ENCODE measurements around the gene PANX1. TPM values are rescaled to one million over a fixed set of nuclear protein-coding genes. Genes with fewer than 3 reads are reported as not detected.
"Not testable (repeated sequence)": the region's sequence is repeated elsewhere in the genome, so short reads cannot be mapped to it uniquely, and the experiment has no call there.

Gene PANX1
- total RNA-seq, 1 donor from 2014 or later, result 30.5 TPM

DNA sequence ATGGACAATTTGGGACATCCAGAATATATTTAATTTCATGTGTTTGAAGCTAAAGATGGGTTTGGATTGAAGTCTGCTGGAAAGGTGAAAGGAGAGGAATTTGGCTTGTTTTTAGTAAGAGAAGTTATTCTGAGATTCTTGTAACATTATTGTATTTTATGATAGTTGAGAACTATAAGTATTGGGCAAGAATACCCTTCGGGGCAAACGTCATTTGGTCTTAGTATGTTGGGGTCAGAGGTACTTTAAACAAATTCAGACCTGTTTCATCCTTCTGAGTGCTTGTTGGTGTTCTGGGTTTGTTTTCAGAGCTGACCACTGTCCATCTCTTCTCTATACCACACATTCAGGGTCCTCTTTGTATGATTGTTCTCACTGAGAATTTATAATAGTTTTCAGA lies 19.5 kb downstream of the PANX1 start:
- no peak for DNase-seq (ENCODE audit: low spot score)

DNA sequence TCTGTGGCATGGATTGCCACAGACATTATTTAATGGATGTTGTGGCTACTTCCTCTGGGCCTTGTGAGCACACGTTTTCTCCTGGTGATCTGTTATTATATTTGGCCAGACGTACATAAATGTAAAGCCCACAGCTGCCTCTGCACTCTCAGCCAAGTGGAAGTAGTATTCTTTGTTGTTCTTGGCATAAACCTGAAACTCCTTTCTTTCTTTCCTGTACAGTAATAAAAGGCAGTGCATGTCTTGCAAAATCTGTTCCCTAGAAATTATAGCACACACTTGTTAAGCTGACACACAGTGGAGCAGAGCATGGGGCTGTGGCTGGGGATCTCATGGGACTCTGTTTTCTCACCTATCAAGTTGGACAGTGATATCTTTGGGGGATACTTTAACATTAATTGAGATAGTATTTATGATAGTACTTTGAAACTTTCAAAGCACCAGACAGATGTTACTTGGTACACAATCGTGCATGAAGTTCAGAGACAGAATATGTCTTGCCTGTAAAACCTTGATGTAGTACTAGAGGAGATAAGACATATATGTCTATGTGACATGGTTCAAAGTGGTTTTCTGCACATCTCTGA lies 20.9 kb downstream of the PANX1 start:
- DNase-seq (ENCODE audit: low spot score), result no peak

DNA sequence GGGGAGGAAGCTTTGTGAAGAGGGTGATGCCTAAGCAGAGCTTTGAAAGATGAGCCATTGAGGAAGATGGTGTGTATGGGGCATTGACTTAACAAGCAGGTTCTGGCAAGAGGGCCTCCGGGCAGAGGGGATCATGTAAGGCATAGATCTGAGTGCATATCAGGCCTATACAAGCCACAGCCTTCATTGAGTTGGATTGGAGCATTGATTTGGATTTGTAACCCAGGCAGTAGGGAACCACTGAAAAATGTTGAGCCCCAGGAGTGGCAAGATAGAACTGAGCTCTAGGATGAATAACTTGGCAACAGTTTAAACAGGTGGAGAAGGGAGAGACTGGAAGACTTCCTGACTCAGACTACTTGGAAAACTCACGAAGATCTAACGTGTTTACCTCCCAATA lies 21.4 kb downstream of the PANX1 start:
- no peak for DNase-seq (ENCODE audit: low spot score)

DNA sequence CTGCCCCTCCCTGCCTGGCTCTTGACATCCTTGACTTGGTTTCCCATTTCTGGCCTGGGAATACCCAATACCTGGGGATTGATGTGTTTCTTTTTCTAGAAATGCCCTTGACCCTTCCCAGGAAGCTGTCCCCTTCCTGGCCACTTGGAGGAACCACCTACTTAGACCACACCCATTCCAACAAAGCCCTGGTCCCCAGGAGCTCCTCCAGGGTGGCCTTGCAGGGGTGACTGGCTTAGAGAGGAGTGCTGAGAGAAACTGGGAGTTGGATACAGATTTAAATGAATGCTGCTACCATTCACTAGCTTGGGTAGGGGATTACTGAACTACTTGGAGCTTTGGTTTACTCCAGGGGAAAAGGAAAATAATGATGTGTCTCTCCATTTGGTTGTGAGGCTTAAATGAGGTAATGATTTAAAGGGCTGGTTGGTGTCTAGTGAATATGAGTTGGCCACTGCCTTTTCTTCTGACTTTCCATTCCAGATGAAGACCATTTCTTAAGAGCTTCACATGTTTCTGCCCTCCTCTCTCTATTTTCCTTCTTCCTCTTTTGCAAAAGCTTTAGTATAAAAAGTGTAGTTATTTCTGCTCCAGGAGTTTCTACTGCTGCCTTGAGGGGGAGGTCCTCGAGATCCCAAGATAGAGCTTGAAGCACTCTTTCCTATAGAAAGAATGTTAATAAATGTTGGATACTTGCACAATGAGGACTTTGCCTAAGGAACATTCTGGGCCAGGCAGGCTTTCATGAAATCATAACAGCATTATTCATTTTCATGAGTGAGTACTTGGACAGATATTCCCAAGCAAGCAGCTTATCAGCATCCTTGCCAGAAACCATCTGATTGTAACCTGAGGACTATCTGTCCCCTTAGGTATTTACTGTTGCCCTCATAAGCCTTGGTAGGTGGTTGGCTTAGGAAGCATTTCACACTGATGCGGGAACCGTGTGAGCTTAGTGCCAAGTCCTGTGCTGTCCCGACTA lies 22.4 kb downstream of the PANX1 start:
- no peak for DNase-seq (ENCODE audit: low spot score)

DNA sequence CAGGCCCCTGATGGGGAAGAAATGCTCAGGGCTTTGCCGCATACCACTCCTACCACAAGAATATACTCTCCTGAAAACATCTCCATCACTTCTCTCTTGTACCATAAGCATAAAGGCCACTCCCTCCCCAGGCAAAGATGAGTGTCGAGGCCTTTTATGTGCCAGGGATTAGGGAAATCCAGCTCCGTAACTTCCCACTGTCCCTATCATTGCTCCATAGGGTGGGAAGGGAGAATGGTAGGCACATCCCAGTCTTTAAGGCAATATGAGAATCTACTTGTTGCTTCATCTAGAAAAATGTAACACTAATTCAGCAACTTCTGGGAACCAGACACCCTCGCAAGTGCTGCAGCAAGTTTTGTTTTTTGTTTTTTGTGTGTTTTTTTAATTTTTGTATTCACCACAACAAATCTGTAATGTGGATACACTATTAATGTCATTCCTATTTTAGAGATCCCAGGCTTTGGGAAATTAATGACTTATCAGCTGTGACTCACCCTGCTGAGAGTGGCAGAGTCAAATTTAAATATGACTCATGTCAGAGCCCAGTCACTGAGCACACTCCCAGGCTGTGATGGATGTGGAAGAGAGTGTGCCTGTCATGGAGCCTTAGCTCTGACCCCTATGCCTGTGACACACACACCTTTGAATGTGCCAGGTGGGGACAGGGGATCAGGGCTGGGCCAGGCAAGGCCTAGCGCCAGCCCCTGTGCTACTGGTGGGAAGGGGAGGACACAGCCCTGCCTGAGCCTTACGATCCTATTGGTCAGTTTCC lies 23.4 kb downstream of the PANX1 start:
- DNase-seq (ENCODE audit: low spot score), result no peak

DNA sequence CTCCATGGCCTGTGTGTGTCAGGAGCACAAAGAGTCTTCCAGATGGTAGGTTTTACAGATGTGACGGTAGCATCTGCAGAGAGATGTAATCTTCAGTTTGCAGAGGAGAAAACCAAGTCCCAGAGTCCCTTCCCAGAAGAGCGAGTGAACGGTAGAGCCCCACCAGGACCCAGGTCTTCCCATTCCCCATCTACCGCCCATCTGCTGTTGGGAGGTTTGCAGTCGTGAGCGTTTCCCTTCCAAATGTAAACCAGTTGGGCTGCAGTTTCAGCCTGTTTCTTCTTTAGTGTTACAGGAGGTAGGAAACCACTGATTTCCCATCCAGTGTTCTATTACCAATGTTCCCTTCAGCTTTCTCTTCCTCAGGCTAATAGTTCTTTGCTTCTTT lies 24.0 kb downstream of the PANX1 start:
- no peak for DNase-seq (ENCODE audit: low spot score)

DNA sequence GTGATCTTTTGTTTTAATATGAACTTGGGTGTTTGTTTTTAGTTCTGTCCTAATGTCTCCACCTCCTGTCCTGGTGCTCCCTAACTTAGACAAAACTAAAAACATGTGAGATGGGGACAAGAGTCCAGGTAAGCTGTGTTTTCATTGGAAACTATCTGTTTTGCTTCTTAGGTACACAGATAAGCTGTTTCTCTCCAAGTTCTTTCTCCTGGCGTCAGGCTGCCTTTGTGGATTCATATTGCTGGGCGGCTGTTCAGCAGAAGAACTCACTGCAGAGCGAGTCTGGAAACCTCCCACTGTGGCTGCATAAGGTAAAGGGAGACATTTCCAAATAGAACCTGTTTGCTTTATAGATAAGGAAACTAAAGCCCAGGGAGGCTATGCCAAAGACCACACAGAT lies 24.7 kb downstream of the PANX1 start:
- DNase-seq (ENCODE audit: low spot score), result no peak

DNA sequence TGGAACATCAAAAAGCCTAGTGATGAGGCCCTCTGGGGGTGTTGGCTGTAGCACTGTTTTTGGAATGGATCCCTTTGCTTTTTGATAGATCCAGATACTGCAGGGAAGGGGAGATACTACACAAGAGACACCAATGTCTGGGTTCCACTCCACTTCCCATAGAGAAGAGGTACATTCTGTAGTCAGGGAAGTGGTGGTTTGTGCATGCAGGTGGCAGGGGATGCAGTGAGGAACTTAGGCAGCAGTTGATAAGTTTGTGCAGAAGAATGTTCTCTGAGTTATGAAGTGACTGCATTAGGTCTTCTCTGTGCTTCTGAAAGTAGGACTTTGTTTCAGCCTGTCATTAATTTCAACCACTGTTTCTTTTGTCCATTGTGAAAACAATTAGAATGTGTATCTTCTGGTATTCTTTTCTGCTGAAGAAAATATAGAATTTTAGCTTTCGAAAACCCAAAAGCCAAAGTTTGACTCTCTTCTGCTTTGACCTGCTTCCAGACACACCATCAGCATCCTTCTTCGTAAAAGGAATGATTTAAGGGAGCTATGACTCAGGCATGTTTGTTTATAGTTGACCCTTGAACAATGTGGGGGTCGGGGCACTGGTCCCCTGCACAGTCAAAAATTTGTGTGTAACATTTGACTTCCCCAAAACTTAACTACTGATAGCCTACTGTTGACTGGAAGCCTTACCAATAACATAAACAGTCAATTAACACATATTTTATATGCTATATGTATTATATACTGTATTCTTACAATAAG lies 25.6 kb downstream of the PANX1 start:
- DNase-seq (ENCODE audit: low spot score), result no peak

DNA sequence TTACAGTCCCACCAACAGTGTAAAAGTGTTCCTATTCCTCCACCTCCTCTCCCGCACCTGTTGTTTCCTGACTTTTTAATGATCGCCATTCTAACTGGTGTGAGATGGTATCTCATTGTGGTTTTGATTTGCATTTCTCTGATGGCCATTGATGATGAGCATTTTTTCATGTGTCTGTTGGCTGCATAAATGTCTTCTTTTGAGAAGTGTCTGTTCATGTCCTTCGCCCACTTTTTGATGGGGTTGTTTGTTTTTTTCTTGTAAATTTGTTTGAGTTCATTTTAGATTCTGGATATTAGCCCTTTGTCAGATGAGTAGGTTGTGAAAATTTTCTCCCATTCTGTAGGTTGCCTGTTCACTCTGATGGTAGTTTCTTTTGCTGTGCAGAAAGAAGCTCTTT lies 28.7 kb downstream of the PANX1 start:
- DNase-seq (ENCODE audit: low spot score), result not testable (repeated sequence)

DNA sequence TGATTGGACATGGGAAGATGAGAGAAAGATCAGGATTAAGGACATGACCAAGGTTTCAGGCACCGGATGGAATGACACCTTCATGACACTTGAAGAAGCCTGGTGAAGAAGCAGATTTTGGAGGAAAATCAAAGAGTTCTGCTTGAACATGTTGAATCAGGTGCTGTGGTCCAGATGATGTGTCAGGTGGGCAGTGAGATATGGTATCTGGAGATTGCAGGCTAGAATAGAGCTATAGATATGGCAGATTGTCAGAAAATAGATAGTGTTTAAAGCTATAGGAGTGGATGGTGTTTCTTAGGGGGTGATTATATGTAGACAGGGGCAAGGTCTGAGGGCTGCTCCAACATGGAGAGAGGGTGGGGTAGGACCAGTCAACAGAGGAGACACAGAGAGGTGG lies 40.2 kb downstream of the PANX1 start:
- DNase-seq (ENCODE audit: low spot score), result no peak

DNA sequence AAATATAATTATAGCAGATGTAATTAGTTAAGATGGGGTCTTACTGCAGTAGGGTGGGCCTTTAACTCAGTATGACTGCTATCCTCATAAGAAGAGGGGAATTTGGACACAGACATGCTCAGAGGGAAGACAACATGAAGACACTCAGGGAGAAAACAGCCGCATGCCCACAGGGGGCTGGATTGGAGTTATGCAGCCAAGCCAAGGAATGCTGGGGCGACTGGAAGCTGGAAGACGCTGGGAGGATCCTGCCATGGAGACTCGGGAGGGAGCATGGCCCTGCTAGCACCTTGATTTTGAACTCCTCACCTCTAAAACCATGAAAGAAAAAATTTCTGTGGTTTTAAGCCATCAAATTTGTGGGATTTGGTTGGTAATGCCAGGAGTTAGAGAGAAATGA lies 40.9 kb downstream of the PANX1 start:
- no peak for DNase-seq (ENCODE audit: low spot score)

DNA sequence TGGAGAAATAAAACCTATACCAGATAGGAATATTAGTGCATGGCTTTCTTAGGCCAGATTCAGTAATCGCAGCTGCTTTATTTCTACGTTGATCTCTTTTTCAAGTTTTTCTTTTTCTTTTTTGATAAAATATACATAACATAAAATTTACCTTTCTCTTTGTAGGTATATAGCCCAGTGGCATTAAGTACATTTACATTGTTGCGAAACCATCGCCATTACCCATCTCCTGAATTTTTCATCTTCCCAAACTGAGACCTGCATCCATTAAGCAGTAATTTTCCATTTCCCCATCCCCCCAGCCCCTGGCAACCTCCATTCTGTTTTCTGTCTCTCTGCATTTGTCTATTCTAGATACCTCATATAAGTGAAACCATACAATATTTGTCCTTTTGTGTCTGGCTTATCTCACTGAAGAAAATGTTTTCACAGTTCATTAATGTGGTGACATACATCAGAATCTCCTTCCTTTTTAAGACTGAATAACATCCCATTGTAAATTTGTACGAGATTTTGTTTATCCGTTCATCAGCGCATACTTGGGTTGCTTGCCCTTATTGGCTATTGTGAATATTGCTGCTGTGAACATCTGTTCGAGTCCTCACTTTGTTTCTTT lies 41.4 kb downstream of the PANX1 start:
- DNase-seq (ENCODE audit: low spot score), result no peak

DNA sequence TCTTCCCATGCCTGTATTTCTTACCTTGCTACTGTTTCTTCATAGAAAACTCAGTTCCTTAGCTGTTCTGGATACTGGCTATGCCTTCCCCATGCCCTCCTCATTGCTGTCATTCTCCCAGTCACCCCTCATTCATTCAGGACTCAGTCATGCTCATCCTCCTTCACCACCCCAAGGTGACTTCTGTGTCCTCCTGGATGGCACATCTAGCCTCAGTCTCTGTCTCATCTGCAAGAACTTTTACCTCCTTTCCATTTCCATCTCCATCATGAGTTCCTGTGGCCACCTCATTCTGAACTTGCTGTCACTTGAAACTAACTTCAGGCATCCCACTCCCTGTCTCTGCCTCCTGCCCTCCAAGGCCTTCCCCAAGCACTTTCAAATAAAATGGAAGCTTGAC lies 42.3 kb downstream of the PANX1 start:
- no peak for DNase-seq (ENCODE audit: low spot score)

DNA sequence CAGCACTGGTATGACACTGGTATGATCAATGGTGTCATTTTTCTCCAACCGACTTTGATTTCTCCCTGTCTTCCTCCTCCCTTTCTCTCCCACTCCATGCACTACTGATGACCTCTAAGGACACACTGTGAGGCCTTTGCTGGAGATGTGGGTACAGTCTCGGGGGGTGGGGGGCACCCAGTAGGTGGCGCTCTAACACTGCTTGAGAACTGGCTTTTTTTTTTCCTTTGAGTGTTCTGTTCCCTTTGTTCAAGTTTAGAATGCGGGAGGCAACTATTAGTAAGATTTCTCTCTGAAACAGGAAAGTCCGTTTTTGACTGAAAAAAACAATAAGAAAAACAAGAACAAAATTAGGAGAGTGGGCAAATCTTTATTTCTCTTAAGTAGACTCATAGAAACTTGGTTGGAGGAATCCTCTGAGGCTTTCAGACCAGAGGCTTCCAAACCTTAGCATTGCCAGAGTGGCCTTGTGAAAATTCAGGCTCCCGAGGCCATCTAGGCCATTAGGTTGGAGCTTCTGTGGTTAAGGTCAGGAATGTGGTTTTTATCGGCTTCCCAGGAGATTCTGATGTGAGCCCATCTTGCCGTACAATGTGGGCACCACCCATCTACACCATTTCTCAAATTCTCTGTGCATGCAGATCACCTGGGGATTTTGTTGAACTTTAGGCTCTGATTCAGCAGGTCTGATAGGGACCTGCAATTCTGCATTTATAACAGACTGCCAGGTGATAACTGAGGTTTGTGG lies 43.2 kb downstream of the PANX1 start:
- DNase-seq (ENCODE audit: low spot score), result no peak

DNA sequence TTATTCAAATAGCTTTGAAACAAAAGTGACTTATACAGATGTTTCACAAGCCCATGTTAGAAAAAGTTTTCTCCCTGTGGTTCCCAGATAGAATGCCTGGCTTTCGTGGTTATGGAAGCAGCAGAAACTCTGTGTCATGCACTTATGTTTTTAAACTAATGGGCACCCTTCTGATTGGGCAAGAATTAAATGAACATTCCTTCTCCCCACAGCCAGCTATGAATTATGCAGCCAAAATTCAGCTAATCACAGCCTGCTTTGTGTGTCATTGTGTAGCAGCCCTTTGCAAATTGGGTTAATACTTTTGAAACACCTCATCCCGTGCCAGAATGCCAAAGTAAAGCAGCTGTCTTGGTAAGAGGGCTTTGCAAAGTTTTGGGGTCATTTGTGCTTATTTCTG lies 46.9 kb downstream of the PANX1 start:
- no peak for DNase-seq (ENCODE audit: low spot score)

DNA sequence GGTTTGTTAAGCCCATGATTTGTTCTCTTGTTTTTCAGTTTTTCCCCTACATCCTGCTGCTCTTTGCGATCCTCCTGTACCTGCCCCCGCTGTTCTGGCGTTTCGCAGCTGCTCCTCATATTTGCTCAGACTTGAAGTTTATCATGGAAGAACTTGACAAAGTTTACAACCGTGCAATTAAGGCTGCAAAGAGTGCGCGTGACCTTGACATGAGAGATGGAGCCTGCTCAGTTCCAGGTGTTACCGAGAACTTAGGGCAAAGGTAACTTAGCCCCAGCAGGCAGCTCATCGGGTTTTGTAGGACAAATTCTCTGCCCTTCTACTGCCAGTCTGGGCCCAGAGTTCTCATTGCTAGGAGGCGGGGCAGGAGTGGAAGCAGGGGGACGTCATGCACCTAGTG lies 49.7 kb downstream of the PANX1 start:
- no peak for DNase-seq (ENCODE audit: low spot score)

DNA sequence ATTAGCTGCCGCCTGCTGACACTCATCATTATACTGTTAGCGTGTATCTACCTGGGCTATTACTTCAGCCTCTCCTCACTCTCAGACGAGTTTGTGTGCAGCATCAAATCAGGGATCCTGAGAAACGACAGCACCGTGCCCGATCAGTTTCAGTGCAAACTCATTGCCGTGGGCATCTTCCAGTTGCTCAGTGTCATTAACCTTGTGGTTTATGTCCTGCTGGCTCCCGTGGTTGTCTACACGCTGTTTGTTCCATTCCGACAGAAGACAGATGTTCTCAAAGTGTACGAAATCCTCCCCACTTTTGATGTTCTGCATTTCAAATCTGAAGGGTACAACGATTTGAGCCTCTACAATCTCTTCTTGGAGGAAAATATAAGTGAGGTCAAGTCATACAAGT lies 51.1 kb downstream of the PANX1 start:
- no peak for DNase-seq (ENCODE audit: low spot score)

DNA sequence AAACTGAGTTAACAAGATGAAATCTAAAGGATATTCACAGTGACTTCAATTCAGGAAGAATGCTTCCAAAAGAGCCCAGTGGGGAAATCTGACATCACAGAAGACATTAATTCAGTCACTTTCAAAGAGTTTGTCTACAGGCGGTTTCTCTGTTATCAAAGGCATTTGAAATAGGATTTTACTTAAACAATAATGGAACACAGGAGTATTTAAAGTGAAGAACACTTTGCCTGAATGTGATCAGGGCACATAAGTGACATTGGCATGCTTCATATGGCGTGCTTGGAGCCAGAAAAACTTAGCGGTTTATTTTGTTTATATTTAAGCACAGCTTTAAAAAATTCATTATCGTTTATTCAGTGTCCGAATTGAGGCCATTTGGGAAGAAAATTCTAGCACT lies 52.9 kb downstream of the PANX1 start:
- DNase-seq (ENCODE audit: low spot score), result no peak

DNA sequence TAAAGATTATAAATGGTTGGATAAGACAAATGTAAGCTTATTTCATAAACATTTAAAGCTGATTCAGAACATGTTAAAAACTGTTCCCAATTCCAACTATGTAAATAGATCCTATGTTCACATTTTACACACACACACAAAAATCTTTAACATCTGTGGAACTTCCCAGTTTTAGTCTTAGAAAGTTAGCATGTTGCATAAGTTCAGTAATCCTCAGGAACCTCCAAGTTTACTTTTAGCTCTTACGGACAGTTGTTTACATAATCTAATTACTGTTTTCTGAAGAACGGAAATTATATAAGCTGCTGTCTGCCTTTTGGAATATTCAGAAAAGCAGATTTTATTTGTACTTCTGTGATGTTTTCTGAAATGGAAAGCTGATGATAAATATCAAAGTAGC lies 53.3 kb downstream of the PANX1 start:
- DNase-seq (ENCODE audit: low spot score), result no peak

DNA sequence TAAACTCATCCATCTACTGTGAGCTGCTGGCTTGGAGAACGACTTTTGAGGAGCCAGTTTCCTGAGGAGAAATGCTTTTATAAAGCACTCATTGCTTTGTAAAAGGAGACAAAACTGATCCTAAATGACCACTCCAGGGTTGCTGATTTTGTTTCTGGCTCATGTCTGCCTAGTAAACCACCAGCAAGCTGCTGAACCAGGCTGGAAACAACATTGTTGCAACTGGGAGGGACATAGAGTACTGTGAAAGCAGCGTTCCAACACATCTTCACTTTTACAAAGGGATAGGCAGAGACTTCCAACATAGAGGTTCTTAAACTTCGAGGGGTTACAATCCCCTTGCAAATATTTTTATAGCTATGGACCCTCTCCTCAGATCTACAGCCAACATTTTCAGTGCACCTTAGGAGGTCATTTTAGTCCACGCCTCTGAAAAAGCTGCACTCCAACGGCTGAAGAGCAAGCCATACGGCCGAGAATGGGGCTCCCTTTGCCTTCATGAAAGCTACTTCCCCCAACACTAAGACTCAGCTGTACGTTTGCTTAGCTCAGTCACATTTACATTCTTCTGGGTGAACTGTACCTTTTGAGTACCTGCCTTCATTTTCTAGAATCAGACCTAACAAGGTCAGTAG lies 54.7 kb downstream of the PANX1 start:
- no peak for DNase-seq (ENCODE audit: low spot score)
